ENCODE measurements around the gene WBP2.
"Not testable (repeated sequence)": the region's sequence is repeated elsewhere in the genome, so short reads cannot be mapped to it uniquely, and the experiment has no call there.

Gene WBP2

DNA sequence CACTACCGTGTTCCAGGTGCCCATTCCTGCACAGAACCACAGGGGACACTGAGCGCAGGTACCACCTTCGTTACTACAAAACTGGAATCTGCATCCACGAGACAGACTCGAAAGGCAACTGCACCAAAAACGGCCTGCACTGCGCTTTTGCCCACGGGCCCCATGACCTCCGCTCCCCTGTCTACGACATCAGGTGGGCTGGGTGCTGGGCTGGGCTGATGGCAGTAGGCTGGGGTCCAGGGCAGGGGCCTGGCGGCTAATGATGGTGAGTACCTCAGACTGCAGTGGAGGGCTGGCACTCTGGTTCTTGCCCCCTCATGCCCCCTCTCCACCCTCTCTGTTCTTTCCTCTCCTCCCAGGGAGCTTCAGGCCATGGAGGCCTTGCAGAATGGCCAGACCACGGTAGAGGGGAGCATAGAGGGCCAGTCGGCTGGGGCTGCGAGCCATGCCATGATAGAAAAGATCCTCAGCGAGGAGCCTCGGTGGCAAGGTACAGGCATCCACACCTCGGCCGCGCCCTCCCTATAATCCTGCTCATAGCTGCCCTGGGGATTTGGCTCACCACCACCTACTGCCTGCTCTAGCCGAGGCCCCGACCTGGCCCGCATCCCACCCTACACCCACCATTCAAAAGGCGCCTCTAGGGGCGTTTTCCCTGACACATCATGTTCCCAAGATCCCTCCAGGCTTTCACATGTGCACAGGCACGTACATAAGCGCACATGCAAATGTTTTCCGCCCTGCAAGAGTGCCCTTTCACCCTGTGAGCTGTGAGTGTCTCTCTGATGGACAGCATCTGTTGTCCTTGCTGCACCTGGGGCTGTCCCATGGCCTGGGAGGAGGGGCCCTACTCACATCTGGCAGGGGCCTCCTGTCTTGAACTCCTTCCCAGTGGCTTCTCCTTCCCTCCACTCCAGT, 42.8 kb downstream of the WBP2 start:
- no peak for DNase-seq

GRCh38 chr17:75811174-75811573, 44.0 kb downstream of the WBP2 start:
- DNase-seq, result no peak

DNA sequence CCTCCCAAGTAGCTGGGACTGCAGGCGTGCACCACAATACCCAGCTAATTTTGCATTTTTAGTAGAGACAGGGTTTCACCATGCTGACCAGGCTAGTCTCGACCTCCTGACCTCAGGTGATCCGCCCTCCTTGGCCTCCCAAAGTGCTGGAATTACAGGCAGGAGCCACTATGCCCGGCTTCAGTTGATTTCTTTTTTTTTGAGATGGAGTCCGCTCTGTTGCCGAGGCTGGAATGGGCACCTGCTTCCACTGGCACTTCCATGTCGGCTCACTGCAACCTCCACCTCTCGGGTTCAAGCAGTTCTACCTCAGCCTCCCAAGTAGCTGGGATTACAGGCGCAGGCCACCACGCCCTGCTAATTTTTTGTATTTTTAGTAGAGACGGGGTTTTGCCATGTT, 44.4 kb downstream of the WBP2 start:
- not testable (repeated sequence) for DNase-seq

DNA sequence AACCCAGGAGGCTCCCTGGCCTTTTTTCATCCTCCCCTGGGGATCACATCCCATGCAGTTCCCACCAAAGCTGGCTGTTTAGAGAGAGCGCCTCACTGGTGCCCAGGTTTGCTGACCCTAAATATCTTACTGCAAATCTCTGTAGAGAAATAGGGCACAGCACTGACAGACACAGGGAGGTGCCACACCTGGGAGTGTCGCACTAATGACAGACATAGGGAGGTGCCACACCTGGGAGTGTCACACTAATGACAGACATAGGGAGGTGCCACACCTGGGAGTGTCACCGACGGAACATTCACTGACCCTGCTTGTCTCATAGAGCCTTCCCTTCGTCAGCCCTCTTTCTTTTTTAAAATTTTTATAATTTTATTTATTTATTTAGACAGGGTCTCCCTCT, 44.9 kb downstream of the WBP2 start:
- no peak for DNase-seq

DNA sequence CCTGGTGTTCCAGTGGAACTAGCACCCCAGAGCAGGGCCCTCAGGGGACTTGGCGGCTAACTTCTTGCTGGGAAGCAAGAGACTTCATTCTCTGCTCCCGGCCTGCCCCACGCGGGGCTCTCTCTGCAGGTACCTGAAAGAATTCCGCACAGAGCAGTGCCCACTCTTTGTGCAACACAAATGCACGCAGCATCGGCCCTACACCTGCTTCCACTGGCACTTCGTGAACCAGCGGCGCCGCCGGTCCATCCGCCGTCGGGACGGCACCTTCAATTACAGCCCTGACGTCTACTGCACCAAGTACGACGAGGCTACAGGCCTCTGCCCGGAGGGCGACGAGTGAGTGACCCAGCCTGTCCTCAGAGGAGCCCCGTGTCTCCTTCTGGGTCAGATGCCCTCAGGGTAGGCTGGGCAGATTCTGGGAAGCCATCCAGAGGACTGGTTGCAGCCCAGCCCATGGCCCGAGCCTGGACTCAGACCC, 45.5 kb downstream of the WBP2 start:
- no peak for DNase-seq

DNA sequence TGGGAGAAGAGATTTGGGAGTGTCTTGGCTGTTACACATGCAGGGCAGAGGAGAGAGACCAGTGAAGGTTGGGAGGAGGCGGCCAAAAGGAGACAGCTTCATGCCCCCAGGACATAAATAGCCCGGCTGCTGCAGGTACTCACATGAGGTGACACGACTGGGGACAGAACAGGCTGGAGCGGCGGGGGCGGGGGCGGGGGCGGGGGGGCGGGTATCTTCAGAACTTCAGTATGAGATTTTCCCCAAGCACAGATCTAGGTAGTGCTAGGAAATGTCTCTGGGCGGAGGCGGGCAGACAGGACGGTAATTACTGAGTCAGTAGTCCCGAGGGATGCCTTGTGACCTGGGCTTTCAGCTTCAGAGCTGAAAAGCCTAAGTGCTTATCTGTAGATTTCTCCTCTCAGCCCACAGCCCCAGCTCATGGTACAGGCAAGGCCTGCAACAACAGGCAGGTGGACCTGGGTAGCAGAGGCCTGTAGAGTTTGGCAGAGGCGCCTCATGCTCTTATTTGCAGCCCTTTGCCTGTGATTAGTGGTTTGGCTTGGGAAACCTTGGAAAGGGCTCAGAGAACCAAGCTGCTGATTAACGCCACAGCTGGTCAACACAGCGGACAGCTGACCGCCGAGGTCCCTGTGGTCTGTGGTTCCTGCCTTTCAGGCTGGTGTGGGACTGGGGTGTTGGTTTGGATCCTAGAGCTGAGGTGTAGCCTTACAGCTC, 46.1 kb downstream of the WBP2 start:
- DNase-seq, result peak in 1 of 3 experiments; percentile 58

DNA sequence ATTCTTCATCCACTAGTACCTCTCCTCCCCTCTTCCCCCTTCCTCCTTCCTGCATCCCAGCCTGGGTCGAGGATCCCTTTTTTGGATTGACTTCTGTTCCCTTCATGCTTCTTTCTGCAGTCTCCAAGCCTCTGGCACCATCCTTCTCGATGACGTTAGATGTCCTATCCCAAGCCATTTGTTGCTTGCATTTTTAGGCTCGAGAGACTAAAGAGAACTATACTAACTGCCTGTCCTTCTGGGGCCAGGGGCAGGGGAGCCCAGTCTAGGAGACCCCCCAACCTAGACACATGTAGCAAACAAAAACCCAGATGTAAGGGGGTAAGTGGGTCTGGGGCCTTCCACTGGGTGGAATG, 46.6 kb downstream of the WBP2 start:
- DNase-seq, result no peak

DNA sequence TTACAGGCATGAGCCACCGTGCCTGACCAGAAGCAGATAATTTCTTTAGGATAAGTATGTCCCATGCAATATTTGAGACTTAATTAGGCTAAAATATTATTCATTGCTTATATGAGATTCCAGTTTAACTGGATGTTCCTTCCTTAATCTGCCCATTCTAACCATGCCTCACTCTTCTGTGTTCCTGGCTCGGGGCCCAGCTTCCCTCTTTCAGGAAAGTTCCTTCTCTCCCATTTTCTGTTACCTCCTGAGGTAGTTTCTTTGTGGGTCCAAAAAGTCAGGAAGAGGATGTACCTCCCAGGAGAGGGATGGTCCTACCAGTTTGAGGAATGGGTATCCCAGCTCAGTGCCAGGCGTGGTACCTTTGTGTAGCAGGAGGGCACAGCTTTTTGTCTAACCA, 47.3 kb downstream of the WBP2 start:
- DNase-seq, result no peak

GRCh38 chr17:75806822-75807500, 48.2 kb downstream of the WBP2 start:
- no peak for DNase-seq

GRCh38 chr17:75803883-75804282, 51.3 kb downstream of the WBP2 start:
- DNase-seq, result no peak

DNA sequence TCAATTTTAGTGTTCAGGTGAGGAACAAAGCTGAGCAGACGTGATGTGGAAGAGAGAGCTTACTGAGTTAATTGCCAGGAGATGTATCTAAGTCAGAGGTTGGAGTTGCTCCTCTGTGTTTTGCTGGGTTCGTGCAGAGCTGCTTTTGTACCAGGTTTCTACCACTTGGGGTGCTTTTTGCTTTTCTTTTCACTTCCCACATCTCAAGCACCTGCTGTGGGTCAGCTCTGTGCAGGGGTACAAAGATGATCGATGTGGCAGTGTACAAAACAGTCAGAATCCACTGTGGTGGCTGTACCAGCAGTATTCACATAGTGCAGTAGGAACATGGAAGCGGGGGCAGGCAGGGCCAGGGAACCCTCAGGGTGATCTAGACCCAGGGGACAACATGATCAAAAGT, 55.7 kb downstream of the WBP2 start:
- DNase-seq, result no peak

GRCh38 chr17:75795820-75796607, 59.1 kb downstream of the WBP2 start:
- no peak for DNase-seq

Data from NCI-H1417 (cell line).